Measurements from ENCODE around the gene AP2A1.

Gene AP2A1

GRCh38 chr19:49837009-49837310 lies 70.2 kb downstream of the AP2A1 start:
- no peak for DNase-seq (ENCODE audit: low read depth in 2 of 3, low spot score in 2 of 3)

- no peak for DNase-seq (ENCODE audit: low read depth in 2 of 3, low spot score in 2 of 3)
These were observed 70.6 kb downstream of the AP2A1 start for GRCh38 chr19:49837425-49837824.

GRCh38 chr19:49838885-49839588 lies 72.2 kb downstream of the AP2A1 start:
- no peak for DNase-seq (ENCODE audit: low read depth in 2 of 3, low spot score in 2 of 3)

GRCh38 chr19:49839713-49840112 lies 72.9 kb downstream of the AP2A1 start:
- DNase-seq (ENCODE audit: low read depth in 2 of 3, low spot score in 2 of 3) = no peak

- DNase-seq (ENCODE audit: low read depth in 2 of 3, low spot score in 2 of 3) = no peak
These were observed 73.5 kb downstream of the AP2A1 start for GRCh38 chr19:49840321-49840720.

GRCh38 chr19:49840736-49841249 lies 74.0 kb downstream of the AP2A1 start:
- DNase-seq (ENCODE audit: low read depth in 2 of 3, low spot score in 2 of 3) = no peak

- DNase-seq (ENCODE audit: low read depth in 2 of 3, low spot score in 2 of 3) = no peak
These were observed 76.5 kb downstream of the AP2A1 start for GRCh38 chr19:49843265-49843664.

GRCh38 chr19:49844138-49845095 lies 77.6 kb downstream of the AP2A1 start:
- no peak for DNase-seq (ENCODE audit: low read depth in 2 of 3, low spot score in 2 of 3)

GRCh38 chr19:49845414-49845813 lies 78.6 kb downstream of the AP2A1 start:
- no peak for DNase-seq (ENCODE audit: low read depth in 2 of 3, low spot score in 2 of 3)

- DNase-seq (ENCODE audit: low read depth in 2 of 3, low spot score in 2 of 3) = no peak
These were observed 79.6 kb downstream of the AP2A1 start for GRCh38 chr19:49846408-49846807.

- no peak for DNase-seq (ENCODE audit: low read depth in 2 of 3, low spot score in 2 of 3)
These were observed 81.2 kb downstream of the AP2A1 start for GRCh38 chr19:49847731-49848696.

GRCh38 chr19:49848938-49849337 lies 82.1 kb downstream of the AP2A1 start:
- no peak for DNase-seq (ENCODE audit: low read depth in 2 of 3, low spot score in 2 of 3)

- DNase-seq (ENCODE audit: low read depth in 2 of 3, low spot score in 2 of 3) = no peak
These were observed 82.8 kb downstream of the AP2A1 start for GRCh38 chr19:49849433-49850220.

- no peak for DNase-seq (ENCODE audit: low read depth in 2 of 3, low spot score in 2 of 3)
These were observed 83.4 kb downstream of the AP2A1 start for GRCh38 chr19:49850221-49850486.

- DNase-seq (ENCODE audit: low read depth in 2 of 3, low spot score in 2 of 3) = peak; percentile 75 to 89 (median 83)
These were observed 83.9 kb downstream of the AP2A1 start, which contains the start of gene PTOV1 for GRCh38 chr19:49850487-49851342. Gene PTOV1, plus strand, starts transcription at chr19:49851159.

GRCh38 chr19:49851456-49852259 lies 84.9 kb downstream of the AP2A1 start:
- no peak for DNase-seq (ENCODE audit: low read depth in 2 of 3, low spot score in 2 of 3)

GRCh38 chr19:49852631-49853126 lies 85.9 kb downstream of the AP2A1 start:
- no peak for DNase-seq (ENCODE audit: low read depth in 2 of 3, low spot score in 2 of 3)

GRCh38 chr19:49853852-49854377 lies 87.1 kb downstream of the AP2A1 start:
- DNase-seq (ENCODE audit: low read depth in 2 of 3, low spot score in 2 of 3) = no peak
